Hepatocyte (in vitro differentiated cells): ENCODE measurements around the gene GLRA1.

ENCODE experiments used
- EZH2 ChIP-seq: fragments of 200-600 bp; sonication (generic); IDR thresholded peaks from 2 replicates; pipeline ENCODE4 v1.6.1; 2016; ENCODE audit warnings: antibody characterized with exemption, mild to moderate bottlenecking, borderline replicate concordance
- EZH2phosphoT487 ChIP-seq: fragments of 200-600 bp; sonication (generic); IDR thresholded peaks from one replicate; pipeline ENCODE4 v1.6.1; 2018; ENCODE audit warnings: antibody characterized with exemption, mild to moderate bottlenecking, low read depth, moderate library complexity; ENCODE audit not compliant: unreplicated experiment, severe bottlenecking
- TF ChIP-seq, protein P1 (sequence below): fragments of 200-600 bp; sonication (generic); IDR thresholded peaks from 2 replicates; pipeline ENCODE4 v1.5.1; 2016; ENCODE audit warnings: antibody characterized with exemption, mild to moderate bottlenecking; ENCODE audit not compliant: poor library complexity

DNA sequence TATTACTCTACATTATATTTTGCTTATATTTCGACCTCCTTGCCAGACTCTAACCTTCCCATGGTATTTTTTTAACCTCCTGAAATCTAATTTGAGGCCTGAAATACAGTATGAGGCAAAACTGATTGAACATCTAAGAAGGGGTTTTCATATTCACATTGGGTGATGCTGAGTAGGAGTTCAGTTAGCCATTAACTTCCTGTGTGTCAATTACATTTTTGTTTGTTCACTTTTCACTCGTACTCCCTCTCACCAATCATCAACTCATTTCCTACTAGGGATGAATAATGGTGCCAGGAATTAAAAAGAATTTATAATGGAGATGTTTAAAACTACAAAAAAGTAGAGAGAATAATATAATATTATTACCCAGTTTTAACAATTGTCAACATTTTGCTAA, 27.6 kb upstream of the GLRA1 start:
- TF ChIP-seq, protein P1, sequence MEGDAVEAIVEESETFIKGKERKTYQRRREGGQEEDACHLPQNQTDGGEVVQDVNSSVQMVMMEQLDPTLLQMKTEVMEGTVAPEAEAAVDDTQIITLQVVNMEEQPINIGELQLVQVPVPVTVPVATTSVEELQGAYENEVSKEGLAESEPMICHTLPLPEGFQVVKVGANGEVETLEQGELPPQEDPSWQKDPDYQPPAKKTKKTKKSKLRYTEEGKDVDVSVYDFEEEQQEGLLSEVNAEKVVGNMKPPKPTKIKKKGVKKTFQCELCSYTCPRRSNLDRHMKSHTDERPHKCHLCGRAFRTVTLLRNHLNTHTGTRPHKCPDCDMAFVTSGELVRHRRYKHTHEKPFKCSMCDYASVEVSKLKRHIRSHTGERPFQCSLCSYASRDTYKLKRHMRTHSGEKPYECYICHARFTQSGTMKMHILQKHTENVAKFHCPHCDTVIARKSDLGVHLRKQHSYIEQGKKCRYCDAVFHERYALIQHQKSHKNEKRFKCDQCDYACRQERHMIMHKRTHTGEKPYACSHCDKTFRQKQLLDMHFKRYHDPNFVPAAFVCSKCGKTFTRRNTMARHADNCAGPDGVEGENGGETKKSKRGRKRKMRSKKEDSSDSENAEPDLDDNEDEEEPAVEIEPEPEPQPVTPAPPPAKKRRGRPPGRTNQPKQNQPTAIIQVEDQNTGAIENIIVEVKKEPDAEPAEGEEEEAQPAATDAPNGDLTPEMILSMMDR, result no peak
- TF ChIP-seq EZH2phosphoT487, result no peak
- no peak for TF ChIP-seq EZH2
